ENCODE data around the gene HCK. TPM values are rescaled to one million over a fixed set of nuclear protein-coding genes. Genes with fewer than 3 reads are reported as not detected.

Gene HCK
- total RNA-seq, 1 experiment from 2014 or later: 0.17 TPM

DNA sequence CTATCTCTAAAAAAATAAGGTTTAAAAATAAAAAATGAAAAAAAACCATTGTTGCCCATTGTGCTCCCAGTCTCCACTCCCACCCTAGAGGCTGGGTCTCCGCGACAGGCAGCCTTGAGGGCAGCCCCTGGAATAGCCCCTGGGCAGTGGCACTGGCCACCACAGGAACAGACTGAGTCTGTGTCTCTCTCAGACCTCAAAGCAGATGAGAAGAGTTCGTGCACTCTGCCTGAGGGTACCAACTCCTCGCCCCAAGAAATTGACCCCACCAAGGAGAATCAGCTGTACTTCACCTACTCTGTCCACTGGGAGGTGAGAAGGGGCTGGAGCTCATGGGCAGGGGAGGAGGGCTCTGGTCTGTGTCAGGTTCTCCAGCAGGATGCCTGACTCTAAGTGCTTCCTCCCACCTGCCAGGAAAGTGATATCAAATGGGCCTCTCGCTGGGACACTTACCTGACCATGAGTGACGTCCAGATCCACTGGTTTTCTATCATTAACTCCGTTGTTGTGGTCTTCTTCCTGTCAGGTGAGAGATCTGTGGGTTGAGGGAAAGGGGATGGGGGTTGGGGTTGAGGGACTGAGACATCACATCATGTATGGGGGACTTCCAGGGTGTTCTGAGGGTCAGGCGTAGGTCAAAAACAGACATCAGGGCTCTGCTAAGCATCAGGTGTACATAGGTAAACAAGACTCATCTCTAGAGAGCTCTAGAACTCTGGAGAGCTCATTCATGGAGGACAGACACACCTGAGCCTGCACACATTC, 93.0 kb downstream of the HCK start:
- Histone ChIP-seq H3K27me3 (ENCODE audit: insufficient read depth, low read length) (no peaks in the 10 kb centered on the region), H3K79me2 (ENCODE audit: insufficient read depth, low read length) (no peaks in the 10 kb centered on the region), H3K9me2 (ENCODE audit: insufficient read depth) (no peaks in the 10 kb centered on the region), H3K4me3 (replicated peaks in 1 of 2; ENCODE audit: low read depth in 1 of 2, low read length in 2 of 2) (no peak overlapping the region), H3K27ac (ENCODE audit: low read depth, low read length) (no peak overlapping the region), H2AFZ (ENCODE audit: low read depth, low read length, poor library complexity, severe bottlenecking) (no peak overlapping the region), H3K9me3 (ENCODE audit: control insufficient read depth in 1 of 2, insufficient read depth in 1 of 2, low read depth in 1 of 2, low read length in 2 of 2) (no peaks in the 10 kb centered on the region), H4K20me1 (ENCODE audit: insufficient read depth) (no peaks in the 10 kb centered on the region), H3K4me1 (ENCODE audit: control insufficient read depth in 1 of 2, insufficient read depth in 2 of 2, low read length in 2 of 2) (no peaks in the 10 kb centered on the region), H3K36me3 (ENCODE audit: control insufficient read depth in 1 of 2, insufficient read depth in 2 of 2, low read length in 2 of 2) (peaks cover 47 to 65% of the 10 kb centered on the region in 2 experiments; a peak in 3 of 4 replicates), H3K9ac (ENCODE audit: low read length) (no peak overlapping the region), H3K4me2 (ENCODE audit: low read length) (no peak overlapping the region)
- ATAC-seq (no peak), DNase-seq (ENCODE audit: low read depth, low spot score) (no peak)
- ChIA-PET POLR2A (no interaction called here), CTCF (no interaction called here), RAD21 (ENCODE audit: low non-redundant PET in 1 of 2, low total read pairs in 2 of 2, uncharacterized antibody in 2 of 2, unreplicated experiment in 2 of 2) (no interaction called here)
- TF ChIP-seq, protein P1, sequence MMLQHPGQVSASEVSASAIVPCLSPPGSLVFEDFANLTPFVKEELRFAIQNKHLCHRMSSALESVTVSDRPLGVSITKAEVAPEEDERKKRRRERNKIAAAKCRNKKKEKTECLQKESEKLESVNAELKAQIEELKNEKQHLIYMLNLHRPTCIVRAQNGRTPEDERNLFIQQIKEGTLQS (IDR thresholded peaks at IDR 0.05): no peak
- no peak for TF ChIP-seq RAD21 (IDR thresholded peaks at IDR 0.05; ENCODE audit: low read depth)
- no peak for TF ChIP-seq POLR2AphosphoS5 (IDR thresholded peaks at IDR 0.05; ENCODE audit: low read depth, low read length)
- TF ChIP-seq SP1 (IDR thresholded peaks at IDR 0.05; ENCODE audit: low read depth): no peak
- no peak for TF ChIP-seq ZNF274 (IDR thresholded peaks at IDR 0.05; ENCODE audit: low read depth, low read length)
- TF ChIP-seq, protein P2, sequence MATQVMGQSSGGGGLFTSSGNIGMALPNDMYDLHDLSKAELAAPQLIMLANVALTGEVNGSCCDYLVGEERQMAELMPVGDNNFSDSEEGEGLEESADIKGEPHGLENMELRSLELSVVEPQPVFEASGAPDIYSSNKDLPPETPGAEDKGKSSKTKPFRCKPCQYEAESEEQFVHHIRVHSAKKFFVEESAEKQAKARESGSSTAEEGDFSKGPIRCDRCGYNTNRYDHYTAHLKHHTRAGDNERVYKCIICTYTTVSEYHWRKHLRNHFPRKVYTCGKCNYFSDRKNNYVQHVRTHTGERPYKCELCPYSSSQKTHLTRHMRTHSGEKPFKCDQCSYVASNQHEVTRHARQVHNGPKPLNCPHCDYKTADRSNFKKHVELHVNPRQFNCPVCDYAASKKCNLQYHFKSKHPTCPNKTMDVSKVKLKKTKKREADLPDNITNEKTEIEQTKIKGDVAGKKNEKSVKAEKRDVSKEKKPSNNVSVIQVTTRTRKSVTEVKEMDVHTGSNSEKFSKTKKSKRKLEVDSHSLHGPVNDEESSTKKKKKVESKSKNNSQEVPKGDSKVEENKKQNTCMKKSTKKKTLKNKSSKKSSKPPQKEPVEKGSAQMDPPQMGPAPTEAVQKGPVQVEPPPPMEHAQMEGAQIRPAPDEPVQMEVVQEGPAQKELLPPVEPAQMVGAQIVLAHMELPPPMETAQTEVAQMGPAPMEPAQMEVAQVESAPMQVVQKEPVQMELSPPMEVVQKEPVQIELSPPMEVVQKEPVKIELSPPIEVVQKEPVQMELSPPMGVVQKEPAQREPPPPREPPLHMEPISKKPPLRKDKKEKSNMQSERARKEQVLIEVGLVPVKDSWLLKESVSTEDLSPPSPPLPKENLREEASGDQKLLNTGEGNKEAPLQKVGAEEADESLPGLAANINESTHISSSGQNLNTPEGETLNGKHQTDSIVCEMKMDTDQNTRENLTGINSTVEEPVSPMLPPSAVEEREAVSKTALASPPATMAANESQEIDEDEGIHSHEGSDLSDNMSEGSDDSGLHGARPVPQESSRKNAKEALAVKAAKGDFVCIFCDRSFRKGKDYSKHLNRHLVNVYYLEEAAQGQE (IDR thresholded peaks at IDR 0.05; ENCODE audit: low read depth): no peak
- TF ChIP-seq TCF7L2 (IDR thresholded peaks at IDR 0.05; ENCODE audit: borderline replicate concordance, extremely low read depth, insufficient read depth, insufficient read length): no peak
- TF ChIP-seq YY1 (IDR thresholded peaks at IDR 0.05; ENCODE audit: extremely low read depth, insufficient replicate concordance, low read depth, low read length): no peak
- TF ChIP-seq, protein P3, sequence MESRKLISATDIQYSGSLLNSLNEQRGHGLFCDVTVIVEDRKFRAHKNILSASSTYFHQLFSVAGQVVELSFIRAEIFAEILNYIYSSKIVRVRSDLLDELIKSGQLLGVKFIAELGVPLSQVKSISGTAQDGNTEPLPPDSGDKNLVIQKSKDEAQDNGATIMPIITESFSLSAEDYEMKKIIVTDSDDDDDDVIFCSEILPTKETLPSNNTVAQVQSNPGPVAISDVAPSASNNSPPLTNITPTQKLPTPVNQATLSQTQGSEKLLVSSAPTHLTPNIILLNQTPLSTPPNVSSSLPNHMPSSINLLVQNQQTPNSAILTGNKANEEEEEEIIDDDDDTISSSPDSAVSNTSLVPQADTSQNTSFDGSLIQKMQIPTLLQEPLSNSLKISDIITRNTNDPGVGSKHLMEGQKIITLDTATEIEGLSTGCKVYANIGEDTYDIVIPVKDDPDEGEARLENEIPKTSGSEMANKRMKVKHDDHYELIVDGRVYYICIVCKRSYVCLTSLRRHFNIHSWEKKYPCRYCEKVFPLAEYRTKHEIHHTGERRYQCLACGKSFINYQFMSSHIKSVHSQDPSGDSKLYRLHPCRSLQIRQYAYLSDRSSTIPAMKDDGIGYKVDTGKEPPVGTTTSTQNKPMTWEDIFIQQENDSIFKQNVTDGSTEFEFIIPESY (IDR thresholded peaks at IDR 0.05; ENCODE audit: extremely low read depth, insufficient replicate concordance, low read length): no peak
- TF ChIP-seq POLR2A (IDR thresholded peaks at IDR 0.05; ENCODE audit: borderline replicate concordance, extremely low read depth, insufficient read depth, insufficient read length): no peak
- no peak for TF ChIP-seq ELF1 (IDR thresholded peaks at IDR 0.05; ENCODE audit: borderline replicate concordance, low read depth)
- intact Hi-C loops (cut with micrococcal nuclease): no loop called here
- no TSS peak for BruUV-seq (replicated peaks)
